Calu3 (cell line): Measurements from ENCODE around the gene UGT1A10. TPM values are rescaled to one million over a fixed set of nuclear protein-coding genes. Genes with fewer than 3 reads are reported as not detected.
"Not testable (repeated sequence)": the region's sequence is repeated elsewhere in the genome, so short reads cannot be mapped to it uniquely, and the experiment has no call there.

Experiments
- BruUV-seq: library from RNA; stranded (reverse); fragments of 400-500 nt; replicated peaks from 2 replicates; lab custom pipeline; 2021; lab: Mats Ljungman, UMichigan
- CTCF ChIA-PET: fragments of 300-600 bp; sonication (Branson Sonifier 250); formaldehyde crosslinking; loops from one replicate; lab custom pipeline; 2022; ENCODE audit warnings: antibody characterized with exemption; lab: Charles Lee
- DNase-seq: peaks from one replicate; pipeline ENCODE4 v3.0.0; 2022
- H3K27ac Mint-ChIP-seq: one replicate; pipeline ENCODE4 v1.8.0; 2022; ENCODE audit warnings: mixed read lengths; ENCODE audit not compliant: unreplicated experiment
- H3K27me3 Mint-ChIP-seq: one replicate; pipeline ENCODE4 v1.8.0; 2022; ENCODE audit warnings: mixed read lengths; ENCODE audit not compliant: unreplicated experiment
- H3K36me3 Mint-ChIP-seq: one replicate; pipeline ENCODE4 v1.8.0; 2022; ENCODE audit warnings: mild to moderate bottlenecking, moderate library complexity, mixed read lengths; ENCODE audit not compliant: insufficient read depth, unreplicated experiment
- H3K4me1 Mint-ChIP-seq: one replicate; pipeline ENCODE4 v1.8.0; 2022; ENCODE audit warnings: mild to moderate bottlenecking, low read depth, mixed read lengths; ENCODE audit not compliant: unreplicated experiment
- H3K4me3 Mint-ChIP-seq: one replicate; pipeline ENCODE4 v1.8.0; 2022; ENCODE audit warnings: mild to moderate bottlenecking, low read depth, moderate library complexity, mixed read lengths; ENCODE audit not compliant: unreplicated experiment
- H3K9me3 Mint-ChIP-seq: one replicate; pipeline ENCODE4 v1.8.0; 2022; ENCODE audit warnings: low read depth, mixed read lengths; ENCODE audit not compliant: unreplicated experiment
- intact Hi-C: fragments of 100-400 bp; cut with micrococcal nuclease; formaldehyde crosslinking; loops from one replicate; pipeline ENCODE4 v1.10.0; 2022; ENCODE audit not compliant: unreplicated experiment
- total RNA-seq: library from RNA; stranded (reverse); gene quantifications from 2 replicates; pipeline ENCODE4 v1.2.3, GENCODE V29; 2022
- TF ChIP-seq, protein P1 (sequence below): fragments of 200-600 bp; IDR thresholded peaks from one replicate; pipeline ENCODE4 v1.8.0; 2022; ENCODE audit warnings: antibody characterized with exemption; ENCODE audit not compliant: unreplicated experiment

UGT1A10 gene
- total RNA-seq, 1 experiment from 2014 or later, result 107 TPM

DNA sequence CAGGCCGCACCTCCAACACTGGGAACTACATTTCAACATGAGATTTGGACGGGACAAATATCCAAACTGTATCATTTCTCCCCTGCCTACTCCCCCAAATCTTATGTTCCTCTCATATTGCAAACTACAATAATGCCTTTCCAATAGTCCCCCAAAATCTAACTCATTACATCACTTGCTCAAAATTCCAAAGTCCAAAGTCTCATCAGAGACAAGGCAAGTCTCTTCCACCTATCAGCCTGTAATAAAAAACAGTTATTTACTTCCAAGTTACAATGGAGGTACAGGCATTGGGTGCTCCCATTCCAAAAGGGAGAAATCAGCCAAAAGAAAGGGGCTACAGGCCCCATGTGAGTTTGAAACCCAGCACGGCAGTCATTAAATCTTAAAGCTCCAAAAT, 31.4 kb upstream of the UGT1A10 start:
- no peak for DNase-seq
- BruUV-seq, result no TSS peak
- Mint-ChIP-seq H3K9me3 (peaks cover 4% of the 10 kb centered on the region), H3K27me3 (no peaks in the 10 kb centered on the region), H3K27ac (no peak overlapping the region), H3K4me3 (no peak overlapping the region), H3K36me3 (no peaks in the 10 kb centered on the region), H3K4me1 (peaks cover 9% of the 10 kb centered on the region)
- intact Hi-C loops, result no loop called here
- TF ChIP-seq, protein P1, sequence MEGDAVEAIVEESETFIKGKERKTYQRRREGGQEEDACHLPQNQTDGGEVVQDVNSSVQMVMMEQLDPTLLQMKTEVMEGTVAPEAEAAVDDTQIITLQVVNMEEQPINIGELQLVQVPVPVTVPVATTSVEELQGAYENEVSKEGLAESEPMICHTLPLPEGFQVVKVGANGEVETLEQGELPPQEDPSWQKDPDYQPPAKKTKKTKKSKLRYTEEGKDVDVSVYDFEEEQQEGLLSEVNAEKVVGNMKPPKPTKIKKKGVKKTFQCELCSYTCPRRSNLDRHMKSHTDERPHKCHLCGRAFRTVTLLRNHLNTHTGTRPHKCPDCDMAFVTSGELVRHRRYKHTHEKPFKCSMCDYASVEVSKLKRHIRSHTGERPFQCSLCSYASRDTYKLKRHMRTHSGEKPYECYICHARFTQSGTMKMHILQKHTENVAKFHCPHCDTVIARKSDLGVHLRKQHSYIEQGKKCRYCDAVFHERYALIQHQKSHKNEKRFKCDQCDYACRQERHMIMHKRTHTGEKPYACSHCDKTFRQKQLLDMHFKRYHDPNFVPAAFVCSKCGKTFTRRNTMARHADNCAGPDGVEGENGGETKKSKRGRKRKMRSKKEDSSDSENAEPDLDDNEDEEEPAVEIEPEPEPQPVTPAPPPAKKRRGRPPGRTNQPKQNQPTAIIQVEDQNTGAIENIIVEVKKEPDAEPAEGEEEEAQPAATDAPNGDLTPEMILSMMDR, result no peak
- CTCF ChIA-PET, result interaction anchor here (0.6 kb wide), 2 partner anchors 18 to 974 kb away, joined by 3 to 4 read pairs; no protein-coding TSS in a partner anchor

DNA sequence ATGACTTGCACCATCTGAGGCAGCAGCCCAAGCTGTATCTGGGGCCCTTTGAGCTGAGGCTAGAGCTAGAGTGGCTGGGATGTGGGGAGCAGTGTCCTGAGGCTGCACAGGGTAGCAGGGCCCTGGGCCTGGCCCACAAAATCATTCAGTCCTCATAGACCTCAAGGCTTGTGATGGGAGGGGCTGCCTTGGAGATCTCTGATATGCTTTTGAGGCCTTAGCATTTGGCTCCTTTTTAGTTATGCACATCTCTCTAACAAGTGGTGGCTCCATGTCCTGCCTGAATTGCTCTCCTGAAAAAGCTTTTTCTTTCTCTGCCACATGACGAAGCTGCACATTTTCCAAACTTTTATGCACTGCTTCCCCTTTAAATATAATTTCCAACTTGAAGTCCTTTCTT, 30.6 kb upstream of the UGT1A10 start:
- TF ChIP-seq, protein P1, result no peak
- H3K27me3 Mint-ChIP-seq, result no peaks in the 10 kb centered on the region
- intact Hi-C loops, result no loop called here
- no peak for DNase-seq
- CTCF ChIA-PET, result no interaction called here
- no peak overlapping the region for H3K4me3 Mint-ChIP-seq
- BruUV-seq, result no TSS peak
- H3K27ac Mint-ChIP-seq, result no peak overlapping the region
- peaks cover 9% of the 10 kb centered on the region for H3K4me1 Mint-ChIP-seq
- H3K9me3 Mint-ChIP-seq, result peaks cover 7% of the 10 kb centered on the region
- H3K36me3 Mint-ChIP-seq, result no peaks in the 10 kb centered on the region

DNA sequence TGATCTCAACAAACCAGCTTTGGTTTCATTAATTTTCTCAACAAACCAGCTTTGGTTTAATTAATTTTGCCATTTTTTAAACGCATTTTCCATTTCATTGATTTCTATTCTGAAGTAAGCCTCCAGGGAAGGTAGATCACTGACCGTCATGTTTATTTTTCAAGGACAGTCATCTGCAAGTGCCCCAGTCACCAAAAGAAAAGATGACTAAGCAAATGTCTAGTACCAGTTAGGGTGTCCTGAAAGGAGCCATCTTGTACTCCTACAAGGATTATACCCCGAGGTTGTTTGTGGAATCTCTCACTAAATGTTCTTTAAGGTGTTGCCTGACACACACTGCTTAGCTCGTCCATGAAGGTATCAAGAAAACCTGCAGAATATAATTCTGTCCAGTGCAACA, 25.0 kb upstream of the UGT1A10 start:
- no peak overlapping the region for H3K27ac Mint-ChIP-seq
- CTCF ChIA-PET, result no interaction called here

DNA sequence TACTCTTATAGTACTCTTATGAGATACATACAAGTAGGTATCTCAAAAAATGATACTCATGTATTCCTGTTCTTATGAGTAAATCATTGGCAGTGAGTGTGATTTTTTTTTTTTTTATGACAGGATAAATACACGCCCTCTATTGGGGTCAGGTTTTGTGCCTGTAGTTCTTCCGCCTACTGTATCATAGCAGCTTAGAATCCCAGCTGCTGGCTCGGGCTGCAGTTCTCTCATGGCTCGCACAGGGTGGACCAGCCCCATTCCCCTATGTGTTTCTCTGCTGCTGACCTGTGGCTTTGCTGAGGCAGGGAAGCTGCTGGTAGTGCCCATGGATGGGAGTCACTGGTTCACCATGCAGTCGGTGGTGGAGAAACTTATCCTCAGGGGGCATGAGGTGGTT, 18.8 kb upstream of the UGT1A10 start, which contains the start of gene UGT1A8:
Gene UGT1A8, plus strand, starts transcription at position 158 of the 400 bp plus-strand sequence. Its CDS starts 75 bp downstream, at position 233.
- H3K36me3 Mint-ChIP-seq, BruUV-seq, H3K4me3 Mint-ChIP-seq, H3K27ac Mint-ChIP-seq, H3K4me1 Mint-ChIP-seq, DNase-seq, H3K9me3 Mint-ChIP-seq, intact Hi-C loops, CTCF ChIA-PET, H3K27me3 Mint-ChIP-seq: not testable (repeated sequence)

More for the DNA sequence above, 25.0 kb upstream of the UGT1A10 start:
- no TSS peak for BruUV-seq
- intact Hi-C loops, result no loop called here
- Mint-ChIP-seq H3K36me3 (no peaks in the 10 kb centered on the region), H3K9me3 (peaks cover 12% of the 10 kb centered on the region), H3K4me1 (peaks cover 9% of the 10 kb centered on the region), H3K4me3 (no peak overlapping the region), H3K27me3 (no peaks in the 10 kb centered on the region)
- no peak for DNase-seq
- TF ChIP-seq, protein P1, result no peak

DNA sequence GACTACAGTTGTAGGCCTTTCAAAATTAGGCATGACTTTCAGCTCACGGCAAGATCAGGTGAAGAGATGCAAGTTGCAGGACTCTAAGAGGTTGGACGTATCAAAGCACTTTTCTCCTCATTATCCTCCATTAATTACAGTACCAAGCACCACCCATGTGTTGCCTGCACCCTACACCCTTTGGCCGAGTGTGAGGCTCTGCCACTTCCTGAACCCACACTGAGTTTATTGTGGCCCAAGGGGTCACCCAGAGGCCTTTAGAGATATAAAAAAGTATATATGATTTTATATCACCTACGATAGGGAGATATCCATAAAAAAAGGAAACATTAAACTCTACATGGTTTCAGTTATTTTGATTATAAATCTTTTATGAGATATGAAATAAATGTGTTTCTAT, 16.0 kb upstream of the UGT1A10 start:
- no peak for DNase-seq
- H3K36me3 Mint-ChIP-seq, result no peaks in the 10 kb centered on the region
- H3K4me3 Mint-ChIP-seq, result no peak overlapping the region
- CTCF ChIA-PET, result no interaction called here
- intact Hi-C loops, result no loop called here
- TF ChIP-seq, protein P1, result no peak
- no TSS peak for BruUV-seq
- H3K27ac Mint-ChIP-seq, result no peak overlapping the region
- peaks cover 2% of the 10 kb centered on the region for H3K9me3 Mint-ChIP-seq
- no peaks in the 10 kb centered on the region for H3K27me3 Mint-ChIP-seq
- H3K4me1 Mint-ChIP-seq, result no peaks in the 10 kb centered on the region

DNA sequence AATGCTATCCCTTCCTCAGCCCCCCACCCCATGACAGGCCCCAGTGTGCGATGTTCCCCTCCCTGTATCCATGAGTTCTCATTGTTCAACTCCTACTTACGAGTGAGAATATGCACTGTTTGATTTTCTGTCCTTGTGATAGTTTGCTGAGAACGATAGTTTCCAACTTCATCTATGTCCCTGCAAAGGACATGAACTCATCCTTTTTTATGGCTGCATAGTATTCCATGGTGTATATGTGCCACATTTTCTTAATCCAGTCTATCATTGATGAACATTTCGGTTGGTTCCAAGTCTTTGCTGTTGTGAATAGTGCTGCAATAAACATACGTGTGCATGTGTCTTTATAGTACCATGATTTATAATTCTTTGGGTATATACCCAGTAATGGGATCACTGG, 14.4 kb upstream of the UGT1A10 start:
- H3K9me3 Mint-ChIP-seq, BruUV-seq, intact Hi-C loops: not testable (repeated sequence)

More for the DNA sequence above, 14.4 kb upstream of the UGT1A10 start:
- H3K27ac Mint-ChIP-seq, H3K4me1 Mint-ChIP-seq, DNase-seq, CTCF ChIA-PET, H3K36me3 Mint-ChIP-seq, H3K27me3 Mint-ChIP-seq, H3K4me3 Mint-ChIP-seq: not testable (repeated sequence)
